ENCODE measurements around the gene HOXA11. TPM values are rescaled to one million over a fixed set of nuclear protein-coding genes. Genes with fewer than 3 reads are reported as not detected.

Gene HOXA11
- total RNA-seq, 1 experiment from 2014 or later = not detected

DNA sequence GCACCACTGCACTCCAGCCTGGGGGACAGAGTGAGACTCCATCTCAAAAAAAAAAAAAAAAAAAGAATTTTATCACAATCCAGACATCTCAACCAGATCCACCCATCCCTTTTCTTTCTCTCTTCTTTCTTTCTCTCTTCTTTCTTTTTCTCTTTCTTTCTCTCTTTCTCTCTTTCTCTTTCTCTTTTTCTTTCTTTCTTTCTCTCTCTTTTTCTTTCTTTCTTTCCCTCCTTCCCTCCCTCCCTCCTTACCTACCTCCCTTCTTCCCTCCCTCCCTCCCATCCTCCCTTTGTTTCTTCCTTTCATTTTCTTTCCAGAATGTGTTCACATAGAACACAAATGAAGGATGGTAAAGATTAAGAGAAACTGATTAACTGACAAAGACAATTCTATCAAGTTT lies 32.9 kb upstream of the HOXA11 start:
- H3K27me3 ChIP-seq (ENCODE audit: insufficient read depth, low read length) = peaks cover 82% of the 10 kb centered on the region
- no peak overlapping the region for H2BK15ac ChIP-seq (ENCODE audit: low read depth, low read length)
- H3K79me1 ChIP-seq (ENCODE audit: insufficient read depth, low read depth, low read length, poor library complexity, severe bottlenecking) = no peaks in the 10 kb centered on the region
- peaks cover 8% of the 10 kb centered on the region for H3K23me2 ChIP-seq (ENCODE audit: insufficient read length, low read depth, low read length, poor library complexity, severe bottlenecking)
- no peak overlapping the region for H3K27ac ChIP-seq (ENCODE audit: insufficient read length, low read depth, low read length)
- no peak overlapping the region for H3K4me3 Mint-ChIP-seq
- no peak overlapping the region for H3K14ac ChIP-seq (ENCODE audit: insufficient read depth, low read length)
- H3K23ac ChIP-seq (ENCODE audit: insufficient read length, low read depth, low read length) = no peak overlapping the region
- no peaks in the 10 kb centered on the region; a peak in 2 of 5 replicates for H3K9me3 Mint-ChIP-seq
- no peak overlapping the region for H2BK120ac ChIP-seq (ENCODE audit: low read depth, low read length, poor library complexity, severe bottlenecking)
- H3K27ac Mint-ChIP-seq = no peak overlapping the region
- H4K91ac ChIP-seq (ENCODE audit: insufficient read length, low read depth, low read length) = no peak overlapping the region
- TF ChIP-seq, protein P1, sequence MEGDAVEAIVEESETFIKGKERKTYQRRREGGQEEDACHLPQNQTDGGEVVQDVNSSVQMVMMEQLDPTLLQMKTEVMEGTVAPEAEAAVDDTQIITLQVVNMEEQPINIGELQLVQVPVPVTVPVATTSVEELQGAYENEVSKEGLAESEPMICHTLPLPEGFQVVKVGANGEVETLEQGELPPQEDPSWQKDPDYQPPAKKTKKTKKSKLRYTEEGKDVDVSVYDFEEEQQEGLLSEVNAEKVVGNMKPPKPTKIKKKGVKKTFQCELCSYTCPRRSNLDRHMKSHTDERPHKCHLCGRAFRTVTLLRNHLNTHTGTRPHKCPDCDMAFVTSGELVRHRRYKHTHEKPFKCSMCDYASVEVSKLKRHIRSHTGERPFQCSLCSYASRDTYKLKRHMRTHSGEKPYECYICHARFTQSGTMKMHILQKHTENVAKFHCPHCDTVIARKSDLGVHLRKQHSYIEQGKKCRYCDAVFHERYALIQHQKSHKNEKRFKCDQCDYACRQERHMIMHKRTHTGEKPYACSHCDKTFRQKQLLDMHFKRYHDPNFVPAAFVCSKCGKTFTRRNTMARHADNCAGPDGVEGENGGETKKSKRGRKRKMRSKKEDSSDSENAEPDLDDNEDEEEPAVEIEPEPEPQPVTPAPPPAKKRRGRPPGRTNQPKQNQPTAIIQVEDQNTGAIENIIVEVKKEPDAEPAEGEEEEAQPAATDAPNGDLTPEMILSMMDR (conservative IDR thresholded peaks at IDR 0.05) = no peak
- no peaks in the 10 kb centered on the region for H3K79me2 ChIP-seq (ENCODE audit: insufficient read depth, low read length)
- H3K4me2 ChIP-seq (ENCODE audit: insufficient read depth, insufficient read length, low read length) = no peak overlapping the region
- H3K4me1 ChIP-seq (ENCODE audit: insufficient read depth, low read length) = no peaks in the 10 kb centered on the region; the same call in none of the 2 replicates
- no peak overlapping the region for H2BK12ac ChIP-seq (ENCODE audit: insufficient read length, low read depth, low read length)
- H2AK5ac ChIP-seq (ENCODE audit: insufficient read length, low read length) = no peak overlapping the region
- no peak overlapping the region for H4K8ac ChIP-seq (replicated peaks; ENCODE audit: insufficient read length, low read depth, low read length)
- H3K4ac ChIP-seq (ENCODE audit: low read depth, low read length) = no peak overlapping the region
- no peak overlapping the region for H3K56ac ChIP-seq (ENCODE audit: insufficient read length, low read depth, low read length)
- H4K5ac ChIP-seq (ENCODE audit: insufficient read length, low read depth, low read length) = no peak overlapping the region
- no peak overlapping the region for H3T11ph ChIP-seq (ENCODE audit: low read length)
- no peak overlapping the region for H2BK20ac ChIP-seq (ENCODE audit: low read depth, low read length, poor library complexity, severe bottlenecking)
- no peak for DNase-seq
- no peaks in the 10 kb centered on the region for H3K36me3 Mint-ChIP-seq (ENCODE audit: insufficient read depth in 1 of 3, low read depth in 3 of 3)
- peaks cover 98% of the 10 kb centered on the region for H3K27me3 Mint-ChIP-seq (ENCODE audit: low read depth)
- H4K20me1 ChIP-seq (ENCODE audit: control insufficient read depth, insufficient read depth, insufficient read length) = no peaks in the 10 kb centered on the region
- H3K9me3 ChIP-seq (ENCODE audit: control insufficient read depth, low read depth, low read length) = no peaks in the 10 kb centered on the region
- no peak overlapping the region for H2AFZ ChIP-seq (ENCODE audit: low read length)
- no peak overlapping the region for H2BK5ac ChIP-seq (ENCODE audit: insufficient read length, low read length)
- H3K9ac ChIP-seq (ENCODE audit: extremely low read depth, insufficient read length, low read length) = no peak overlapping the region
- no peak overlapping the region for H3K18ac ChIP-seq (ENCODE audit: insufficient read length, low read depth, low read length)
- H3K4me1 Mint-ChIP-seq = peaks cover 19 to 27% of the 10 kb centered on the region in 2 experiments

All from H9 (cell line).